ENCODE data around the gene SMCHD1.

DNA sequence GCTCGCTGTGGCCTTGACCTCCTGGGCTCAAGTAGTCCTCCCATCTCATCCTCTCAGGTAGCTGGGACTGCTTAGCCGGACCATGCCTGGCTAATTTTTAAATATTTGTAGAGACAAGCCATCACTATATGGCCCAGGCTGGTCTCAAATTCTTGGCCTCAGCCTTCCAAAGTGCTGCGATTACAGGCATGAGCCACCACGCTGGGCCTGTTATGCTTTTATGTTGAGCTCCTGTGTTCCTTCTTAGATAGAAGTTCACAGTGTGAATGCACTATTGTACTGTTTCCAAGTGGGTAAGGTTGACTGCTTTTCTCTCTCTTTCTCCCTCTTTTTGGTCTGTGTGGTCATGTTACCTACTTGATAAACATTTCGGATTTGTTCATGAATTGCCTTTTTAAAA lies 61.9 kb downstream of the SMCHD1 start:
- TF ChIP-seq, protein P1, sequence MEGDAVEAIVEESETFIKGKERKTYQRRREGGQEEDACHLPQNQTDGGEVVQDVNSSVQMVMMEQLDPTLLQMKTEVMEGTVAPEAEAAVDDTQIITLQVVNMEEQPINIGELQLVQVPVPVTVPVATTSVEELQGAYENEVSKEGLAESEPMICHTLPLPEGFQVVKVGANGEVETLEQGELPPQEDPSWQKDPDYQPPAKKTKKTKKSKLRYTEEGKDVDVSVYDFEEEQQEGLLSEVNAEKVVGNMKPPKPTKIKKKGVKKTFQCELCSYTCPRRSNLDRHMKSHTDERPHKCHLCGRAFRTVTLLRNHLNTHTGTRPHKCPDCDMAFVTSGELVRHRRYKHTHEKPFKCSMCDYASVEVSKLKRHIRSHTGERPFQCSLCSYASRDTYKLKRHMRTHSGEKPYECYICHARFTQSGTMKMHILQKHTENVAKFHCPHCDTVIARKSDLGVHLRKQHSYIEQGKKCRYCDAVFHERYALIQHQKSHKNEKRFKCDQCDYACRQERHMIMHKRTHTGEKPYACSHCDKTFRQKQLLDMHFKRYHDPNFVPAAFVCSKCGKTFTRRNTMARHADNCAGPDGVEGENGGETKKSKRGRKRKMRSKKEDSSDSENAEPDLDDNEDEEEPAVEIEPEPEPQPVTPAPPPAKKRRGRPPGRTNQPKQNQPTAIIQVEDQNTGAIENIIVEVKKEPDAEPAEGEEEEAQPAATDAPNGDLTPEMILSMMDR (IDR thresholded peaks at IDR 0.05): no peak
- TF ChIP-seq, protein P2, sequence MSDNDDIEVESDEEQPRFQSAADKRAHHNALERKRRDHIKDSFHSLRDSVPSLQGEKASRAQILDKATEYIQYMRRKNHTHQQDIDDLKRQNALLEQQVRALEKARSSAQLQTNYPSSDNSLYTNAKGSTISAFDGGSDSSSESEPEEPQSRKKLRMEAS (CRISPR knock-in tag; IDR thresholded peaks at IDR 0.05): no peak
- TF ChIP-seq CREB1 (CRISPR knock-in tag; IDR thresholded peaks at IDR 0.05) (no peak), GRHL2 (CRISPR knock-in tag; IDR thresholded peaks at IDR 0.05; ENCODE audit: insufficient replicate concordance, severe bottlenecking) (no peak), GTF2I (CRISPR knock-in tag; conservative IDR thresholded peaks at IDR 0.05) (no peak)
- TF ChIP-seq, protein P3, sequence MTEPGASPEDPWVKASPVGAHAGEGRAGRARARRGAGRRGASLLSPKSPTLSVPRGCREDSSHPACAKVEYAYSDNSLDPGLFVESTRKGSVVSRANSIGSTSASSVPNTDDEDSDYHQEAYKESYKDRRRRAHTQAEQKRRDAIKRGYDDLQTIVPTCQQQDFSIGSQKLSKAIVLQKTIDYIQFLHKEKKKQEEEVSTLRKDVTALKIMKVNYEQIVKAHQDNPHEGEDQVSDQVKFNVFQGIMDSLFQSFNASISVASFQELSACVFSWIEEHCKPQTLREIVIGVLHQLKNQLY (CRISPR knock-in tag; IDR thresholded peaks at IDR 0.05): no peak
- TF ChIP-seq, protein P4, sequence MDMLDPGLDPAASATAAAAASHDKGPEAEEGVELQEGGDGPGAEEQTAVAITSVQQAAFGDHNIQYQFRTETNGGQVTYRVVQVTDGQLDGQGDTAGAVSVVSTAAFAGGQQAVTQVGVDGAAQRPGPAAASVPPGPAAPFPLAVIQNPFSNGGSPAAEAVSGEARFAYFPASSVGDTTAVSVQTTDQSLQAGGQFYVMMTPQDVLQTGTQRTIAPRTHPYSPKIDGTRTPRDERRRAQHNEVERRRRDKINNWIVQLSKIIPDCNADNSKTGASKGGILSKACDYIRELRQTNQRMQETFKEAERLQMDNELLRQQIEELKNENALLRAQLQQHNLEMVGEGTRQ (CRISPR knock-in tag; IDR thresholded peaks at IDR 0.05): no peak
